Neuronal stem cell (in vitro differentiated cells): Measurements from ENCODE around the gene TNNT1.
"Not testable (repeated sequence)": the region's sequence is repeated elsewhere in the genome, so short reads cannot be mapped to it uniquely, and the experiment has no call there.

Source experiments
- DNase-seq: peaks from one replicate; pipeline ENCODE4 v3.0.0-alpha.2; 2013; ENCODE audit warnings: low spot score
- H2AFZ ChIP-seq: one replicate; pipeline ENCODE4 v1.6.1; 2013; ENCODE audit warnings: mild to moderate bottlenecking, low read length, inconsistent platforms
- H2AK5ac ChIP-seq: 2 replicates; pipeline ENCODE4 v1.6.1; 2013; ENCODE audit warnings: low read depth, mild to moderate bottlenecking, inconsistent platforms, low read length, moderate library complexity, mixed read lengths
- H2BK120ac ChIP-seq: 2 replicates; pipeline ENCODE4 v1.6.1; 2013; ENCODE audit warnings: low read depth, mild to moderate bottlenecking, inconsistent platforms, low read length, moderate library complexity, mixed read lengths
- H2BK12ac ChIP-seq: one replicate; pipeline ENCODE4 v1.6.1; 2013; ENCODE audit warnings: low read length, inconsistent platforms
- H2BK15ac ChIP-seq: 2 replicates; pipeline ENCODE4 v1.6.1; 2013; ENCODE audit warnings: mild to moderate bottlenecking, low read length, inconsistent platforms, mixed read lengths
- H2BK5ac ChIP-seq: one replicate; pipeline ENCODE4 v1.6.1; 2013; ENCODE audit warnings: inconsistent platforms, mild to moderate bottlenecking, low read length, moderate library complexity
- H3K14ac ChIP-seq: one replicate; pipeline ENCODE4 v1.6.1; 2013; ENCODE audit warnings: low read length, inconsistent platforms
- H3K18ac ChIP-seq: 2 replicates; pipeline ENCODE4 v1.6.1; 2013; ENCODE audit warnings: low read length, inconsistent platforms
- H3K23ac ChIP-seq: 2 replicates; pipeline ENCODE4 v1.6.1; 2013; ENCODE audit warnings: low read depth, mild to moderate bottlenecking, mixed read lengths, low read length, inconsistent platforms; ENCODE audit not compliant: poor library complexity
- H3K27ac ChIP-seq: replicated peaks from 3 replicates; pipeline ENCODE4 v1.5.1; 2013; ENCODE audit warnings: low read length, inconsistent platforms
- H3K27me3 ChIP-seq, 3 experiments: 2 replicates each; pipeline ENCODE4 v1.6.1; 2013; ENCODE audit warnings: low read length in 3 of 3, mild to moderate bottlenecking in 2 of 3, inconsistent platforms in 1 of 3, low read depth in 1 of 3, mixed read lengths in 1 of 3, moderate library complexity in 1 of 3; ENCODE audit not compliant: control insufficient read depth in 3 of 3, insufficient read depth in 3 of 3
- H3K36me3 ChIP-seq, 2 donors: replicated peaks in 1 of 2; 2 replicates each; pipeline ENCODE4 v1.6.1; 2013; ENCODE audit warnings: low read length in 2 of 2; ENCODE audit not compliant: control insufficient read depth in 2 of 2, insufficient read depth in 2 of 2
- H3K4ac ChIP-seq: 2 replicates; pipeline ENCODE4 v1.6.1; 2013; ENCODE audit warnings: inconsistent platforms, mild to moderate bottlenecking, low read length, moderate library complexity
- H3K4me1 ChIP-seq, 2 donors: 1 replicate in 1 of 2; 2 replicates in 1 of 2; pipeline ENCODE4 v1.6.1; 2013; ENCODE audit warnings: low read length in 2 of 2, low read depth in 1 of 2; ENCODE audit not compliant: control insufficient read depth in 2 of 2, insufficient read depth in 1 of 2
- H3K4me2 ChIP-seq: one replicate; pipeline ENCODE4 v1.6.1; 2013; ENCODE audit warnings: mild to moderate bottlenecking, low read length, inconsistent platforms; ENCODE audit not compliant: insufficient read depth, poor library complexity, severe bottlenecking
- H3K4me3 ChIP-seq, 2 donors: 2 replicates each; pipeline ENCODE4 v1.5.1; 2013; ENCODE audit warnings: low read length in 2 of 2, mild to moderate bottlenecking in 2 of 2, inconsistent platforms in 1 of 2, moderate library complexity in 1 of 2
- H3K79me1 ChIP-seq: one replicate; pipeline ENCODE4 v1.6.1; 2013; ENCODE audit warnings: low read depth, mild to moderate bottlenecking, inconsistent platforms, low read length, moderate library complexity
- H3K9ac ChIP-seq: one replicate; pipeline ENCODE4 v1.6.1; 2013; ENCODE audit warnings: mild to moderate bottlenecking, low read depth, low read length, inconsistent platforms; ENCODE audit not compliant: poor library complexity
- H3K9me3 ChIP-seq, 2 donors: replicated peaks in 1 of 2; 2 replicates each; pipeline versions ENCODE3 to v1.6.1; 2013; ENCODE audit warnings: low read length in 2 of 2, mild to moderate bottlenecking in 2 of 2, inconsistent platforms in 1 of 2, low read depth in 1 of 2, mixed read lengths in 1 of 2, moderate library complexity in 1 of 2; ENCODE audit not compliant: control insufficient read depth in 2 of 2, insufficient read depth in 1 of 2
- H4K8ac ChIP-seq: one replicate; pipeline ENCODE4 v1.6.1; 2013; ENCODE audit warnings: low read depth, mild to moderate bottlenecking, inconsistent platforms, low read length, moderate library complexity
- H4K91ac ChIP-seq: one replicate; pipeline ENCODE4 v1.6.1; 2013; ENCODE audit warnings: low read length, low read depth, mild to moderate bottlenecking, inconsistent platforms; ENCODE audit not compliant: poor library complexity
- WGBS, 2 donors: extraction: QIAGEN DNeasy Blood & Tissue Kit; methylation state at CpG; one replicate each; pipeline ENCODE4 v1.1.7; 2013; ENCODE audit warnings: missing lambda C conversion rate in 2 of 2, mixed read lengths in 1 of 2; ENCODE audit not compliant: insufficient read length in 2 of 2, insufficient replicate concordance in 1 of 2; ENCODE audit errors: extremely low coverage in 2 of 2; 5-methylcytosine and 5-hydroxymethylcytosine counted together

Gene TNNT1

DNA sequence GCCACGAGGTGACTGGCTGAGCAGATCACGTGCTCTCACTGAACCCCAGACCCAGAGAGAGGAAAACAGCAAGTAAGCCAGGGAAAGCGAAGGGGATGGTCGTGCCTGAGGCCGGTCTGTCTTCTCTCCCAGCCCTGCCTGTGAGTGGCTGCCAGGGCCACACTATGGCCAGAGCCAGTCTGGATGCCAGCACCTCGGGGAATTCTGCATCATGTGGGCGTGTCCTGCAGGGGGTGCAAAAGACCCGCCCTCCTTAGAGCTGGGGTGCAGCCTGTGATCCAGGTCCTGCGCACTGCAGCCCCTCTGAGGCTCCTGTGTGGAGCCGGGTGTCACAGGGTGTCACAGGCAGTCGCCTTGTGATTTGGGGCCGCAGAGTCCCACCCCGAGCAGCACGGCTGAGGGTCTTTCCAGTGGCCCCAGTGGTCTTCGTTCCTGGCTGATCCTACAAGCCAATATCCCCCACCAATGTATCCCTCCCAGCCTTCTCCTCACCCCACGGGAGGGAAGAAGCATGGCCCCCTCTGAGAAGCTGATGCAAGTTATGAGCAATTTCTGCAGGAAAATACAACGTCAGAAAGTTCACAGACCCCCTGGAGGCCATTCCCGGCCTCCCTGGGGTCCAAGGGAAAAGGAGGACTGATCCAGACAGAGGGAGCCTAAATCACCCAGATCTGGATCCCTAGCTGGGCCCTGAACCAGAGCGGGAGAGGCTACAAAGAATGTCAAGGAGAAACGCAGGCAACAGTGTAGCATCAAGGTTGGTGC lies 39.3 kb downstream of the TNNT1 start:
- no peak for DNase-seq
- H3K36me3 ChIP-seq = peaks cover 14 to 56% of the 10 kb centered on the region in 2 donors
- no CpG with 5 or more reads among the region's 20 CpGs for WGBS, 2 donors

DNA sequence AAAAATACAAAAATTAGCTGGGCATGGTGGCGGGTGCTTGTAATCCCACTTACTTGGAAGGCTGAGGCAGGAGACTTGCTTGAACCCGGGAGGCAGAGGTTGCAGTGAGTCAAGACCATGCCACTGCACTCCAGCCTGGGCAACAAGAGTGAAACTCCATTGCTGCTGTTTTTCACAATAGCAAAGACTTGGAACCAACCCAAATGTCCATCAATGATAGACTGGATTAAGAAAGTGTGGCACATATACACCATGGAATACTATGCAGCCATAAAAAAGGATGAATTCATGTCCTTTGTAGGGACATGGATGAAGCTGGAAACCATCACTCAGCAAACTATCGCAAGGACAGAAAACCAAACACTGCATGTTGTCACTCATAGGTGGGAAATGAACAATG lies 41.8 kb downstream of the TNNT1 start:
- H3K4me3 ChIP-seq, H3K23ac ChIP-seq, DNase-seq, H3K4me1 ChIP-seq, H2BK5ac ChIP-seq, H2BK12ac ChIP-seq, H3K27me3 ChIP-seq, H4K8ac ChIP-seq, H2BK120ac ChIP-seq, H4K91ac ChIP-seq, H3K14ac ChIP-seq, H2BK15ac ChIP-seq, H3K27ac ChIP-seq, H3K18ac ChIP-seq, H3K4ac ChIP-seq, H3K9ac ChIP-seq, H2AK5ac ChIP-seq, H3K9me3 ChIP-seq, H2AFZ ChIP-seq, H3K4me2 ChIP-seq: not testable (repeated sequence)
- WGBS, 2 donors = no CpG with 5 or more reads among the region's 3 CpGs
- peaks cover 19 to 63% of the 10 kb centered on the region in 2 donors for H3K36me3 ChIP-seq
- peaks cover 14% of the 10 kb centered on the region for H3K79me1 ChIP-seq

More for the DNA sequence above, 39.3 kb downstream of the TNNT1 start:
- Histone ChIP-seq H3K79me1 (peaks cover 21% of the 10 kb centered on the region), H3K9me3 (peaks cover 0 to 3% of the 10 kb centered on the region in 2 donors), H2AK5ac (no peak overlapping the region), H3K14ac (no peak overlapping the region), H3K4me1 (peaks cover 18 to 21% of the 10 kb centered on the region in 2 donors), H3K18ac (no peak overlapping the region), H4K8ac (no peak overlapping the region), H2BK120ac (no peak overlapping the region), H3K4ac (no peak overlapping the region), H3K27me3 (no peaks in the 10 kb centered on the region), H2AFZ (no peak overlapping the region), H2BK5ac (no peak overlapping the region), H2BK12ac (no peak overlapping the region), H2BK15ac (no peak overlapping the region), H3K9ac (no peak overlapping the region), H4K91ac (no peak overlapping the region), H3K27ac (no peak overlapping the region), H3K4me2 (no peak overlapping the region), H3K4me3 (no peak overlapping the region), H3K23ac (no peak overlapping the region)

- Histone ChIP-seq H3K18ac (no peak overlapping the region), H3K4ac (no peak overlapping the region), H2BK12ac (no peak overlapping the region), H2BK120ac (no peak overlapping the region), H2AFZ (no peak overlapping the region), H3K79me1 (peaks cover 12% of the 10 kb centered on the region), H3K14ac (no peak overlapping the region), H3K4me1 (no peaks in the 10 kb centered on the region), H3K4me3 (no peak overlapping the region), H3K9me3 (peaks cover 6 to 7% of the 10 kb centered on the region in 2 donors), H3K27ac (no peak overlapping the region), H2BK15ac (no peak overlapping the region), H4K91ac (no peak overlapping the region), H4K8ac (no peak overlapping the region), H2BK5ac (no peak overlapping the region), H3K4me2 (no peak overlapping the region), H2AK5ac (peak overlapping the region; percentile 20), H3K23ac (no peak overlapping the region), H3K9ac (peak overlapping the region; percentile 53), H3K36me3 (peaks cover 21 to 59% of the 10 kb centered on the region in 2 donors), H3K27me3 (no peaks in the 10 kb centered on the region)
- no peak for DNase-seq
- WGBS, 2 donors = no CpG with 5 or more reads among the region's 6 CpGs
Measured at GRCh38 chr19:55106591-55106990, 42.4 kb downstream of the TNNT1 start.

DNA sequence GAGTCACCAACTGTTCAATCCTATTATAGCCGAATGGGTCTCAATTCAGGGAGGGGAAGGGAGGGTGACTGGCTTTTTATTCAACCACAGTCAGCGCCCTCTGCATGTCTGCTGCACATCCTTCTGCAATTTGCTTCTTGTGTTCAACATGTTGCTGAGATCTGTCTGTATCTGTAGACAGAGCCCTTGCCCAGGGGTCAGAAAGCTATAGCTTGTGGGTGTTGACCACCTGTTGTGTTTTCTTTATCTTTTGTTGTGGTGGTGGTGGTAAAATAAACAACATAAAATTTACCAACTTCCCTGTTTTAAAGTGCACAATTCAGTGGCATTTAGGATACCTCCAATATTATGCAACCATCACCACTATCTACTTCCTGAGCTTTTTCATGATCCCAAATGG lies 43.8 kb downstream of the TNNT1 start:
- no peak overlapping the region for H2BK15ac ChIP-seq
- H2BK12ac ChIP-seq = no peak overlapping the region
- H3K4me2 ChIP-seq = no peak overlapping the region
- no peak overlapping the region for H3K23ac ChIP-seq
- peaks cover 9% of the 10 kb centered on the region for H3K79me1 ChIP-seq
- no peak overlapping the region for H2BK5ac ChIP-seq
- no peak overlapping the region for H3K4ac ChIP-seq
- no peak overlapping the region for H2AK5ac ChIP-seq
- no peaks in the 10 kb centered on the region for H3K4me1 ChIP-seq
- H2BK120ac ChIP-seq = no peak overlapping the region
- H3K9ac ChIP-seq = no peak overlapping the region
- no peak for DNase-seq
- peaks cover 23 to 56% of the 10 kb centered on the region in 2 donors for H3K36me3 ChIP-seq
- WGBS, 2 donors = no CpG with 5 or more reads among the region's 2 CpGs
- H3K27ac ChIP-seq = no peak overlapping the region
- no peak overlapping the region for H3K18ac ChIP-seq
- H2AFZ ChIP-seq = no peak overlapping the region
- peaks cover 6 to 7% of the 10 kb centered on the region in 2 donors for H3K9me3 ChIP-seq
- H3K14ac ChIP-seq = no peak overlapping the region
- H4K8ac ChIP-seq = no peak overlapping the region
- H4K91ac ChIP-seq = no peak overlapping the region
- H3K27me3 ChIP-seq = no peaks in the 10 kb centered on the region
- H3K4me3 ChIP-seq = no peak overlapping the region
